Uterus (tissue), 2 donors: Measurements from ENCODE around the gene CEP20.

ENCODE experiments used
- POLR2A ChIP-seq, 2 donors: fragments of 450-650 bp; IDR thresholded peaks; one replicate each; pipeline ENCODE4 v1.6.1; 2016; ENCODE audit warnings: antibody characterized with exemption in 2 of 2, mild to moderate bottlenecking in 1 of 2, moderate library complexity in 1 of 2
- TF ChIP-seq, protein P1 (sequence below), 4 experiments: fragments of 200-600 bp in 2 of 4; fragments of 450-650 bp in 2 of 4; sonication (generic) in 2 of 4; IDR thresholded peaks; one replicate each; pipeline ENCODE4 v1.5.1; 2016 to 2019; ENCODE audit warnings: antibody characterized with exemption in 4 of 4, mild to moderate bottlenecking in 2 of 4, moderate library complexity in 1 of 4

DNA sequence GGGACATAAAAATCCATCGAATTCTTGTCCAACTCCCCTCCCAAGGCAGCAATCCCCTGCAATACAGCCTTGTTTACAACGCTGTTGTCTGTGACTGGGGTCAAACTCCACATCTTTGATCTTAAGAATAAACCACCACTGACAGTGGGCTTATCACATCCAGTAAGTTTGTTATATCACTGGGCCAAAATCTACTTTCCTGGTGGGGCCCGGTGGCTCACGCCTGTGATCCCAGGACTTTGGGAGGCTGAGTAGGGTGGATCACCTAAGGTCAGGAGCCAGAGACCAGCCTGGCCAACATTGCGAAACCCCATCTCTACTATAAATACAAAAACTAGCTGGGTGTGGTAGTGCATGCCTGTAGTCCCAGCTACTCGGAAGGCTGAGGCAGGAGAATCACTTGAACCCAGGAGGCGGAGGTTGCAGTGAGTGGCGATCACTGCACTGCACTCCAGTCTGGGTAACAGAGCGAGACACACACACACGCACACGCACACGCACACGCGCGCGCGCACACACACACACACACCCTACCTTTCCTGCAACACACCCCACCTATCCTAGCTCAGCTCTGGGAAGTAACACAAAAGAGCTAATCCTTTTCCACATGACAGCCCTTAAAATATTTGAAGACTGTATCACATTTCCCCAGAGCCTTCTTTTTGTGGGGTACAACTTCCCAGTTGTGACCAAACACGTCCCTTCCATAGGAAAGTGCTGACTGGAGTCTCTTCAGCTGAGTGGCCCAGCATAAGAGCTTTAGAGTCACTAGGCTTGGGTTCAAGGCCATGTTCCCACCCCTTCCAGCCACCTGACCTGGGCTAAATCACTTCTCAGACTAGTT, 40.1 kb upstream of the CEP20 start:
- TF ChIP-seq, protein P1, sequence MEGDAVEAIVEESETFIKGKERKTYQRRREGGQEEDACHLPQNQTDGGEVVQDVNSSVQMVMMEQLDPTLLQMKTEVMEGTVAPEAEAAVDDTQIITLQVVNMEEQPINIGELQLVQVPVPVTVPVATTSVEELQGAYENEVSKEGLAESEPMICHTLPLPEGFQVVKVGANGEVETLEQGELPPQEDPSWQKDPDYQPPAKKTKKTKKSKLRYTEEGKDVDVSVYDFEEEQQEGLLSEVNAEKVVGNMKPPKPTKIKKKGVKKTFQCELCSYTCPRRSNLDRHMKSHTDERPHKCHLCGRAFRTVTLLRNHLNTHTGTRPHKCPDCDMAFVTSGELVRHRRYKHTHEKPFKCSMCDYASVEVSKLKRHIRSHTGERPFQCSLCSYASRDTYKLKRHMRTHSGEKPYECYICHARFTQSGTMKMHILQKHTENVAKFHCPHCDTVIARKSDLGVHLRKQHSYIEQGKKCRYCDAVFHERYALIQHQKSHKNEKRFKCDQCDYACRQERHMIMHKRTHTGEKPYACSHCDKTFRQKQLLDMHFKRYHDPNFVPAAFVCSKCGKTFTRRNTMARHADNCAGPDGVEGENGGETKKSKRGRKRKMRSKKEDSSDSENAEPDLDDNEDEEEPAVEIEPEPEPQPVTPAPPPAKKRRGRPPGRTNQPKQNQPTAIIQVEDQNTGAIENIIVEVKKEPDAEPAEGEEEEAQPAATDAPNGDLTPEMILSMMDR (IDR thresholded peaks at IDR 0.05), result no peak
- no peak for TF ChIP-seq POLR2A (IDR thresholded peaks at IDR 0.05)
